MCF 10A (cell line): ENCODE results near the gene RNGTT. TPM values are rescaled to one million over a fixed set of nuclear protein-coding genes. Genes with fewer than 3 reads are reported as not detected.

Source experiments
- BruUV-seq: library from RNA; stranded (reverse); fragments of 400-500 nt; replicated peaks from 2 replicates; lab custom pipeline; 2021; lab: Mats Ljungman, UMichigan
- CTCF ChIA-PET: fragments of 300-600 bp; sonication (Branson Sonifier 250); formaldehyde crosslinking; extraction: SDS; loops from one replicate; lab custom pipeline; 2021; ENCODE audit warnings: antibody characterized with exemption, inconsistent platforms; lab: Yijun Ruan, JAX
- POLR2A ChIA-PET: fragments of 300-600, 350-650 bp; sonication (Branson Sonifier 250); formaldehyde crosslinking; extraction: SDS; loops from one replicate; lab custom pipeline; 2020; ENCODE audit warnings: antibody characterized with exemption, inconsistent platforms; lab: Yijun Ruan, JAX
- DNase-seq: peaks from one replicate; pipeline ENCODE4 v3.0.0-alpha.2; 2018; ENCODE audit not compliant: unreplicated experiment
- H3K27ac Mint-ChIP-seq: one replicate; pipeline ENCODE4 v1.8.0; 2022; ENCODE audit warnings: mild to moderate bottlenecking, low read depth, mixed read lengths; ENCODE audit not compliant: unreplicated experiment
- H3K27me3 Mint-ChIP-seq: one replicate; pipeline ENCODE4 v1.8.0; 2022; ENCODE audit warnings: mixed read lengths; ENCODE audit not compliant: insufficient read depth, unreplicated experiment
- H3K36me3 Mint-ChIP-seq: one replicate; pipeline ENCODE4 v1.8.0; 2022; ENCODE audit warnings: mild to moderate bottlenecking, moderate library complexity, mixed read lengths; ENCODE audit not compliant: insufficient read depth, unreplicated experiment
- H3K4me1 Mint-ChIP-seq: one replicate; pipeline ENCODE4 v1.8.0; 2022; ENCODE audit warnings: mixed read lengths; ENCODE audit not compliant: insufficient read depth, unreplicated experiment
- H3K4me3 Mint-ChIP-seq: one replicate; pipeline ENCODE4 v1.8.0; 2022; ENCODE audit warnings: mild to moderate bottlenecking, moderate library complexity, mixed read lengths; ENCODE audit not compliant: unreplicated experiment
- H3K9me3 Mint-ChIP-seq: one replicate; pipeline ENCODE4 v1.8.0; 2022; ENCODE audit warnings: mixed read lengths; ENCODE audit not compliant: unreplicated experiment
- intact Hi-C: fragments of 100-400 bp; cut with micrococcal nuclease; formaldehyde crosslinking; loops from 2 replicates; pipeline ENCODE4 v1.14.1; 2022
- total RNA-seq: library from RNA; stranded (reverse); gene quantifications from 2 replicates; pipeline ENCODE4 v1.2.3, GENCODE V29; 2022
- TF ChIP-seq, protein P1 (sequence below): fragments of 200-600 bp; IDR thresholded peaks from one replicate; pipeline ENCODE4 v1.8.0; 2022; ENCODE audit warnings: antibody characterized with exemption, mild to moderate bottlenecking; ENCODE audit not compliant: unreplicated experiment

Gene RNGTT
- total RNA-seq, 1 experiment from 2014 or later = 14.6 TPM

DNA sequence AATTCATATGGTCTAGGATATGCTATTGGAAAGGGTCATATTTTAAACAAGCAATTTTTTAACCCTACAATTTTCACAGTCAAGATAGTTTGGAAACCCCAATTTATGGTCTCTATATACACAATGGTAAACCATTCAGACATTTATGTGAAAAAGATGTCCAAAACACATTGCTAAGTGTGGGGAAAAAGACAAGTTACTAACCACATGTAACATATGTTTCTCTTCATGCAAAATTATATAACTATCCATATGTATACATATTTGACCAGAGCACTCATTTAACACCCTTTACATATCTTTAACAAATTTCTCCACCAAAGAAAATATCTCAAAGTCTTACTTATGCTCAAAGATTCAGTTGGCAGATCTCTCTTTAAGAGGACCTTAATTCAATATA, 110.6 kb downstream of the RNGTT start:
- no peak overlapping the region for H3K4me3 Mint-ChIP-seq

GRCh38 chr6:88852000-88852399, 111.4 kb downstream of the RNGTT start:
- TF ChIP-seq, protein P1, sequence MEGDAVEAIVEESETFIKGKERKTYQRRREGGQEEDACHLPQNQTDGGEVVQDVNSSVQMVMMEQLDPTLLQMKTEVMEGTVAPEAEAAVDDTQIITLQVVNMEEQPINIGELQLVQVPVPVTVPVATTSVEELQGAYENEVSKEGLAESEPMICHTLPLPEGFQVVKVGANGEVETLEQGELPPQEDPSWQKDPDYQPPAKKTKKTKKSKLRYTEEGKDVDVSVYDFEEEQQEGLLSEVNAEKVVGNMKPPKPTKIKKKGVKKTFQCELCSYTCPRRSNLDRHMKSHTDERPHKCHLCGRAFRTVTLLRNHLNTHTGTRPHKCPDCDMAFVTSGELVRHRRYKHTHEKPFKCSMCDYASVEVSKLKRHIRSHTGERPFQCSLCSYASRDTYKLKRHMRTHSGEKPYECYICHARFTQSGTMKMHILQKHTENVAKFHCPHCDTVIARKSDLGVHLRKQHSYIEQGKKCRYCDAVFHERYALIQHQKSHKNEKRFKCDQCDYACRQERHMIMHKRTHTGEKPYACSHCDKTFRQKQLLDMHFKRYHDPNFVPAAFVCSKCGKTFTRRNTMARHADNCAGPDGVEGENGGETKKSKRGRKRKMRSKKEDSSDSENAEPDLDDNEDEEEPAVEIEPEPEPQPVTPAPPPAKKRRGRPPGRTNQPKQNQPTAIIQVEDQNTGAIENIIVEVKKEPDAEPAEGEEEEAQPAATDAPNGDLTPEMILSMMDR = no peak
- H3K4me1 Mint-ChIP-seq = no peaks in the 10 kb centered on the region
- BruUV-seq = no TSS peak
- H3K36me3 Mint-ChIP-seq = no peaks in the 10 kb centered on the region
- DNase-seq = no peak
- no peaks in the 10 kb centered on the region for H3K27me3 Mint-ChIP-seq
- ChIA-PET CTCF (no interaction called here), POLR2A (no interaction called here)
- H3K9me3 Mint-ChIP-seq = no peaks in the 10 kb centered on the region
- intact Hi-C loops = no loop called here
- H3K4me3 Mint-ChIP-seq = no peak overlapping the region
- no peak overlapping the region for H3K27ac Mint-ChIP-seq

More for the DNA sequence above, 110.6 kb downstream of the RNGTT start:
- Mint-ChIP-seq H3K4me1 (no peaks in the 10 kb centered on the region), H3K27me3 (no peaks in the 10 kb centered on the region), H3K27ac (no peak overlapping the region), H3K9me3 (no peaks in the 10 kb centered on the region), H3K36me3 (no peaks in the 10 kb centered on the region)
- TF ChIP-seq, protein P1 = no peak
- intact Hi-C loops = no loop called here
- no TSS peak for BruUV-seq
- ChIA-PET POLR2A (no interaction called here), CTCF (no interaction called here)
- no peak for DNase-seq

DNA sequence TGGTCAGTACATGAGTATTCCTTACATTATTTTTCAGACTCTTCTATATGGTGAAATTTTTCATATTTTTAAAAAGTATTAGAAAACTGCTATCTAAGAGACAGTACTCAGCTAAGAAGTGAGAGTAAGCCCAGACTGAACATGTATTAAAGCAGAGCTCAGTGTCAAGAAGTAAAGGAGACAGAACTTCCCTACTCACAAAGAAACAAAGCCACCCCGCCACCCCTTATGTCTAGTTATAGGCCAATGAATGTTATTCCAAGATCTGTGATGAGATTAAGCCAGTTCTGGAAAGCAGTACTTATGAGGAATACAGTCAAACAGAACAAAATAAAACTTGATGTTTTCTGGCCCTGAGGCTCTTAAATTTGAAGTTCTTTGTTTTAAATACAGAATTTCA, 114.5 kb downstream of the RNGTT start:
- BruUV-seq = no TSS peak
- TF ChIP-seq, protein P1 = no peak
- Mint-ChIP-seq H3K27me3 (no peaks in the 10 kb centered on the region), H3K4me3 (no peak overlapping the region), H3K27ac (no peak overlapping the region), H3K36me3 (no peaks in the 10 kb centered on the region), H3K4me1 (no peaks in the 10 kb centered on the region), H3K9me3 (no peaks in the 10 kb centered on the region)
- DNase-seq = no peak
- intact Hi-C loops = no loop called here
- CTCF ChIA-PET = interaction anchor here (1.4 kb wide), 1 partner anchor 68 kb away, joined by 4 read pairs; no protein-coding TSS in a partner anchor
- POLR2A ChIA-PET = interaction anchor here (1.0 to 1.3 kb wide), 2 partner anchors 19 to 905 kb away, joined by 3 read pairs; no protein-coding TSS in a partner anchor

- intact Hi-C loops = no loop called here
- no TSS peak for BruUV-seq
- H3K4me3 Mint-ChIP-seq = no peak overlapping the region
- no peaks in the 10 kb centered on the region for H3K9me3 Mint-ChIP-seq
- peaks cover 8% of the 10 kb centered on the region for H3K36me3 Mint-ChIP-seq
- POLR2A ChIA-PET = no interaction called here
- TF ChIP-seq, protein P1 = no peak
- DNase-seq = peak; percentile 45
- H3K27ac Mint-ChIP-seq = peak overlapping the region; percentile 57
- CTCF ChIA-PET = interaction anchor here (0.7 kb wide), 1 partner anchor 905 kb away, joined by 3 read pairs; no protein-coding TSS in a partner anchor
- H3K27me3 Mint-ChIP-seq = no peaks in the 10 kb centered on the region
- H3K4me1 Mint-ChIP-seq = no peaks in the 10 kb centered on the region
Measured at GRCh38 chr6:88843040-88843439, 120.4 kb downstream of the RNGTT start.
